Stimulated activated naive B cell treated with anti-CD40 and anti-IgM and Interleukin-4, amounts not matched to agents 10 μg/mL and 1 μg/mL and 100 μg/mL, for 72 hours (primary cell): ENCODE measurements around the gene DOK4.
"Not testable (repeated sequence)": the region's sequence is repeated elsewhere in the genome, so short reads cannot be mapped to it uniquely, and the experiment has no call there.

Experiments used
- ATAC-seq, 2 donors: fragments of 150-1000 bp; cut with Tn5 transposase; replicated peaks; 2 replicates each; pipeline ENCODE4 v1.10.0; 2021; ENCODE audit warnings: moderate library complexity in 1 of 2
- DNase-seq: peaks from one replicate; pipeline ENCODE4 v3.0.0; 2021
- H3K27ac Mint-ChIP-seq: one replicate; pipeline ENCODE4 v1.8.0; 2022; ENCODE audit warnings: mild to moderate bottlenecking, mixed read lengths
- H3K27me3 Mint-ChIP-seq, 2 donors: one replicate each; pipeline ENCODE4 v1.8.0; 2022; ENCODE audit warnings: mixed read lengths in 2 of 2
- H3K36me3 Mint-ChIP-seq, 2 donors: one replicate each; pipeline ENCODE4 v1.8.0; 2022; ENCODE audit warnings: mixed read lengths in 2 of 2, mild to moderate bottlenecking in 1 of 2
- H3K4me1 Mint-ChIP-seq, 2 donors: one replicate each; pipeline ENCODE4 v1.8.0; 2022; ENCODE audit warnings: mixed read lengths in 2 of 2, mild to moderate bottlenecking in 1 of 2
- H3K4me3 Mint-ChIP-seq, 2 donors: one replicate each; pipeline ENCODE4 v1.8.0; 2022; ENCODE audit warnings: mild to moderate bottlenecking in 2 of 2, mixed read lengths in 2 of 2, moderate library complexity in 1 of 2
- H3K9me3 Mint-ChIP-seq, 2 donors: one replicate each; pipeline ENCODE4 v1.8.0; 2022; ENCODE audit warnings: mixed read lengths in 2 of 2, mild to moderate bottlenecking in 1 of 2

The DOK4 gene

DNA sequence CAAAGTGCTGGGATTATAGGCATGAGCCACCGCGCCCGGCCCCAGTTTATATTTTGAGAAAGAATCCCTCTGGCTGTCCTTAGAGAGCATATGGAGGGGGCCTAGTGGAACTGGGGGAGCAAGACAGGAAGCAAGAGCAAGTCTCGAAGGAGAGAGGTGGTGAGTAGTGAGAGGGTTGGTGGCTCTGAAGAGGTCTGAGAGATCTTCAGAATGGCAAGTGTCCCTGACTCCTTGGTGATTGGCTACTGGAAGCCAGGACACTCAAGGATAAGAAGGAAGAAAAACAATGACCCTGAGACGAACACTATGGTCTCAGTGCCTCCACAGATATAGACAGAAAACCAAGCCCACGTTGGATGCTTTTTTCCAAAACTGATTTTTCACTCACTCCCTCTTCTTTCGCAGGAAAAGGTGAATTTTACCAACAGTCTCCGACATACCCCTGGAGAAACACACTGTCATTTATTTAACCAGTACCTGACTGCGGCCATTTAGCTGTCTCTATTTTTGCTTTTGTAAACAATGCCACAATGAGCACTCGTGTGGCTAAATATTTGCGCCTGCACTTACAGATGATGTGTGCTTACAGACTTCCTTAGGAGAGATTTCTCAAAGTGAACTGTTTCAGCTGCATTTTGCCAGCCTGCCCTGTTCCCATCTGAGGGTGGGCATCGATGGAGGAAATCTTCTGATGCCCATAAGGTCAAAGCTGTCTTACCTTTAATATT lies 15.9 kb upstream of the DOK4 start:
- Mint-ChIP-seq H3K4me3 (no peak overlapping the region), H3K27ac (no peak overlapping the region), H3K4me1 (peaks cover 8 to 15% of the 10 kb centered on the region in 2 donors), H3K9me3 (no peaks in the 10 kb centered on the region), H3K36me3 (no peaks in the 10 kb centered on the region), H3K27me3 (peaks cover 16 to 25% of the 10 kb centered on the region in 2 donors)
- no peak for ATAC-seq
- DNase-seq, result no peak

GRCh38 chr16:57501492-57501891 lies 15.2 kb upstream of the DOK4 start:
- no peak overlapping the region for H3K27ac Mint-ChIP-seq
- DNase-seq (no peak), ATAC-seq (no peak)
- H3K4me3 Mint-ChIP-seq, result no peak overlapping the region
- peaks cover 8 to 15% of the 10 kb centered on the region in 2 donors for H3K4me1 Mint-ChIP-seq
- H3K36me3 Mint-ChIP-seq, result no peaks in the 10 kb centered on the region
- H3K9me3 Mint-ChIP-seq, result no peaks in the 10 kb centered on the region
- peaks cover 16 to 18% of the 10 kb centered on the region in 2 donors for H3K27me3 Mint-ChIP-seq

- H3K27me3 Mint-ChIP-seq, result peaks cover 15 to 16% of the 10 kb centered on the region in 2 donors
- no peaks in the 10 kb centered on the region for H3K36me3 Mint-ChIP-seq
- no peak overlapping the region for H3K4me3 Mint-ChIP-seq
- H3K9me3 Mint-ChIP-seq, result no peaks in the 10 kb centered on the region
- no peak for ATAC-seq
- H3K4me1 Mint-ChIP-seq, result peaks cover 8 to 15% of the 10 kb centered on the region in 2 donors
- no peak overlapping the region for H3K27ac Mint-ChIP-seq
- no peak for DNase-seq
These were observed 14.4 kb upstream of the DOK4 start for GRCh38 chr16:57500578-57501111.

DNA sequence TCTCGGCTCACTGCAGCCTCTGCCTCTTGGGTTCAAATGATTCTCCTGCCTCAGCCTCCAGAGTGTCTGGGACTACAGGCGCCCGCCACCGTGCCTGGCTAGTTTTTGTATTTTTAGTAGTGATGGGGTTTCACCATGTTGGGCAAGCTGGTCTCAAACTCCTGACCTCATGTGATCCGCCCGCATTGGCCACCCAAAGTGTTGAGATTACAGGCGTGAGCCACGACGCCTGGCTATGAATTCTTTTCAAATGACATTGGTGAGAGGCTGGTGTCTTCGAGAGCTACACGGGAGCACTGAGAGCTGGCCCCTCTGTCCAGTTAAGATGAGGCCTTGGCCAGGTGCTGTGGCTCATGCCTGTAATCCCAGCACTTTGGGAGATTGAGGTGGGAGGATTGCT lies 13.6 kb upstream of the DOK4 start:
- not testable (repeated sequence) for DNase-seq, H3K36me3 Mint-ChIP-seq, H3K4me3 Mint-ChIP-seq, ATAC-seq, H3K9me3 Mint-ChIP-seq, H3K27ac Mint-ChIP-seq
- Mint-ChIP-seq H3K27me3 (peaks cover 12 to 13% of the 10 kb centered on the region in 2 donors), H3K4me1 (peaks cover 8 to 15% of the 10 kb centered on the region in 2 donors)

- no peaks in the 10 kb centered on the region for H3K36me3 Mint-ChIP-seq
- DNase-seq, result no peak
- no peak overlapping the region for H3K4me3 Mint-ChIP-seq
- H3K27ac Mint-ChIP-seq, result no peak overlapping the region
- H3K9me3 Mint-ChIP-seq, result no peaks in the 10 kb centered on the region
- H3K27me3 Mint-ChIP-seq, result peaks cover 5 to 11% of the 10 kb centered on the region in 2 donors
- no peak for ATAC-seq
- peaks cover 15 to 23% of the 10 kb centered on the region in 2 donors for H3K4me1 Mint-ChIP-seq
These were observed 11.7 kb upstream of the DOK4 start for GRCh38 chr16:57498031-57498430.

DNA sequence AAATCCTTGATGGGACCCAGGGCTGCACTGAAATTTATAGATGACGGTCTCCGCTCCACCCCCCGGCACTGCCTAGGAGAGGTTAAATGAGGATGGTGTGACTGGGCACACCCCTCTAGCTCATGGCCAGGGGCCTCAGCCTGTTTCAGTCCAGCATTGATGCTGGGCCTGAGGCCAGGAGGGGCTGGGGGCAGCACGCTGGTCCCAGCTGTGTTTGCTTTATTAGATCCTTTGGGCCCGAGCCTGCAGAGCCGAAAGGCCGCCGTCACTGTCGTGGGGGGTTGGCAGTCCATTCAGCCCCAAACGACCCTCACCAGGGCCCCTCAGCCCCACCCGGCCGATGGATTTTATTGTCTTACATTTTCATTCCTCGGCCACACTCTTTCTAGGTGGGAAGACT lies 10.8 kb upstream of the DOK4 start:
- DNase-seq, result no peak
- H3K9me3 Mint-ChIP-seq, result no peaks in the 10 kb centered on the region
- peaks cover 0 to 8% of the 10 kb centered on the region in 2 donors for H3K27me3 Mint-ChIP-seq
- H3K27ac Mint-ChIP-seq, result no peak overlapping the region
- no peak overlapping the region for H3K4me3 Mint-ChIP-seq
- no peaks in the 10 kb centered on the region for H3K36me3 Mint-ChIP-seq
- ATAC-seq, result no peak
- peaks cover 12 to 17% of the 10 kb centered on the region in 2 donors for H3K4me1 Mint-ChIP-seq

DNA sequence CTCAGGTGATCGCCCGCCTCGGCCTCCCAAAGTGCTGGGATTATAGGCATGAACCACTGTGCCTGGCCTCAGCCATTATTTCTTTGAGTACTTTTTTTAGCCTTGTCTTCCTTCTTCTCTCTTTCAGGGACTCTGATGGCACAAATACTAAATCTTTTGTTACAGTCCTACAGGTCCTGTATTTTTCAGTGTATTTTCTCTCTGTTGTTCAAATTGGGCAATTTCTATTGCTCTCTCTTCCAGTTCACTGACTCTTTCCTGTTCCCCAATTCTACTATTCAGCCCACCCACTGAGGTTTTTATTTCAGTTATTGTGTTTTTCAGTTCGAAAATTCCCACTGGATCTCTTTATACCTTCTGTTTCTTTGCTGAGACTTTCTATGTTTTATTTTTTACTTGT lies 7.5 kb upstream of the DOK4 start:
- peaks cover 0 to 4% of the 10 kb centered on the region in 2 donors for H3K27me3 Mint-ChIP-seq
- H3K36me3 Mint-ChIP-seq, result no peaks in the 10 kb centered on the region
- DNase-seq (no peak), ATAC-seq (no peak)
- no peak overlapping the region for H3K4me3 Mint-ChIP-seq
- no peak overlapping the region for H3K27ac Mint-ChIP-seq
- peaks cover 7 to 9% of the 10 kb centered on the region in 2 donors for H3K4me1 Mint-ChIP-seq
- no peaks in the 10 kb centered on the region for H3K9me3 Mint-ChIP-seq

GRCh38 chr16:57489229-57489628 lies 2.9 kb upstream of the DOK4 start:
- Mint-ChIP-seq H3K27me3 (peaks cover 14 to 17% of the 10 kb centered on the region in 2 donors), H3K4me1 (peaks cover 17 to 28% of the 10 kb centered on the region in 2 donors), H3K9me3 (no peaks in the 10 kb centered on the region), H3K36me3 (no peaks in the 10 kb centered on the region), H3K4me3 (no peak overlapping the region), H3K27ac (no peak overlapping the region)
- DNase-seq (no peak), ATAC-seq (no peak)

DNA sequence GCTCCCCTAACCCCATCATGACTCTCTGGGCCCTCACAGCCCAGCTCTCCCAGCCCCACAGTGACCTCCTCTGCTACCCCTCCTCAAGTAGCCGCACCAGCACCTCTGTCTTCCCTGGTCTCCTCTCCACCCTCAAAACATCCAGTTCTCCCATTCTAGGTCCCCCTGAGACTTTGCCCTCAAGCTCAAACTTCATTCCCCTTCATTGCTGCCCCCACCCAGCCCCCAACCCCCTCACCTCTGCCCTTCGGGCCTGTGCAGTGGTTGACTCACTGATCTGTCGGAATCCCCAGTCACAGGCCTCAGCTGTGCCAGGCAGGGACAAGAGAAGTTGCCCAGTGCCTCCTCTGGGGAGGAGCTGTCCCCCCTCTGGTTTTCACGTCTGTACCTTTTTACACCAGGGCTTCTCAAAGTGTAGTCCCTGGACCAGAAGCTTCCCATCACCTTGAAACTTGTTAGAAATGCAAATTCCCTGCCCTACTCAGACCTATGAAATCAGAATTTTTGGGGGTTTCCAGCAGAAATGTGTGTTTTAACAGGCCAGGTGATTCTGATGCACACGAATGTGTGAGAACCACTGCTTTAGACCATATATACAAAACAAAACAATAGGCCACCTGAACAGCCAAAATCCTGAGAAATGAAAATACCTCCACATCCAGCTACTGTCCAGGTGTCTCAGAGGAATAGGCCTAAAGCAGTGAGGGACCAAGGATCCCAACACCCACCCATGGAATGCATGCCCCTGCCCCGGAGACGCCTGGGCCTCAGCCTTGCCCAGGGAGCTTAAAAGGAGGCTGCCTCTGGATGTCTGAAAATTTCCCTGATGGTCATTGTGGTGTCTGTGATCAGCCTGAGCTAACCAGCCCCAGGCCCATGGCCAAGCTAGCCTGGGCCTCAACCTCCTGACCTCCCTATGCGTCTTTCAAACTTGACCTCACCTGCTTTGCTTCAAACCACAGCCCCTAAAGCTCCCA lies 853 bp upstream of the DOK4 start:
- H3K4me3 Mint-ChIP-seq, result peak overlapping the region; percentile 80 to 84
- H3K27ac Mint-ChIP-seq, result peak overlapping the region; percentile 43
- H3K36me3 Mint-ChIP-seq, result no peaks in the 10 kb centered on the region
- H3K9me3 Mint-ChIP-seq, result no peaks in the 10 kb centered on the region
- ATAC-seq (no peak), DNase-seq (no peak)
- peaks cover 18 to 31% of the 10 kb centered on the region in 2 donors for H3K27me3 Mint-ChIP-seq
- H3K4me1 Mint-ChIP-seq, result peaks cover 14 to 21% of the 10 kb centered on the region in 2 donors

GRCh38 chr16:57485091-57485915 lies 990 bp downstream of the DOK4 start:
- Mint-ChIP-seq H3K27me3 (peaks cover 30 to 50% of the 10 kb centered on the region in 2 donors), H3K27ac (peak overlapping the region; percentile 16), H3K4me3 (peak overlapping the region; percentile 83 to 87), H3K4me1 (peaks cover 15 to 24% of the 10 kb centered on the region in 2 donors), H3K36me3 (no peaks in the 10 kb centered on the region), H3K9me3 (no peaks in the 10 kb centered on the region)
- no peak for DNase-seq
- ATAC-seq, result no peak

DNA sequence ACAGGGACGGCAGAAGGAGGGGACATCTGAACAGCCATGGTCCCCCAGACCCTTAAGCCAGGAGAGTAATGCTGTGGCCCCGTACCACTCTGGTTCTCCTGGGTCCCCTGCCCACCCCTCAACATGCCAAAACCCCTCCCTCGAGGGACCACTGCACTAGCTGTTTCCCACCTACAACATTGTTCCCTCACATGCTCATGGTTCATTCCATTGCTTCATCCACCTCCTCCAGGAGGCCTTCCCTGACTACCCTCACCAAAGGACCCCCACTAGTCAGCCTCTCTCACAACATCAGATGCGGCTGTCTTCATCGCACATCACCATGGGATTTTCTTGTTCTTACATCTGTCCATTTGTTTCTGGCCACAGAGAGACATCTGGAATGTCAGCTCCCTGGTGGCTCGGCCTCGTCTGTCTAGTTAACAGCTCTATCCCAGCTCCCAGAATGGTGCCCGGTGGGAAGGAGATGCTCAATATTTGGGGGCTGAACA lies 1.7 kb downstream of the DOK4 start:
- no peak overlapping the region for H3K27ac Mint-ChIP-seq
- H3K27me3 Mint-ChIP-seq, result peaks cover 33 to 55% of the 10 kb centered on the region in 2 donors
- H3K36me3 Mint-ChIP-seq, result no peaks in the 10 kb centered on the region

GRCh38 chr16:57483725-57484514 lies 2.4 kb downstream of the DOK4 start:
- H3K27me3 Mint-ChIP-seq, result peaks cover 36 to 58% of the 10 kb centered on the region in 2 donors
- H3K36me3 Mint-ChIP-seq, result no peaks in the 10 kb centered on the region
- no peak overlapping the region for H3K4me3 Mint-ChIP-seq
- H3K9me3 Mint-ChIP-seq, result no peaks in the 10 kb centered on the region
- no peak for DNase-seq
- ATAC-seq, result no peak
- no peak overlapping the region for H3K27ac Mint-ChIP-seq
- H3K4me1 Mint-ChIP-seq, result peaks cover 25 to 36% of the 10 kb centered on the region in 2 donors

More for the DNA sequence above, 1.7 kb downstream of the DOK4 start:
- H3K4me1 Mint-ChIP-seq, result peaks cover 22 to 29% of the 10 kb centered on the region in 2 donors
- no peak for DNase-seq
- no peak overlapping the region for H3K4me3 Mint-ChIP-seq
- ATAC-seq, result no peak
- no peaks in the 10 kb centered on the region for H3K9me3 Mint-ChIP-seq
